IPS DF 4.7 (cell line): Measurements from ENCODE around the gene DGAT2.
"Not testable (repeated sequence)": the region's sequence is repeated elsewhere in the genome, so short reads cannot be mapped to it uniquely, and the experiment has no call there.

Experiments used
- DNase-seq: peaks from one replicate; pipeline ENCODE4 v3.0.0-alpha.2; 2013; ENCODE audit warnings: low spot score; ENCODE audit errors: extremely low read depth

Gene DGAT2

GRCh38 chr11:75768112-75768908 is at the start of gene DGAT2:
DGAT2 (plus strand) TSS chr11:75768778; CDS start chr11:75768992, 214 bp downstream.
- DNase-seq, result no peak

DNA sequence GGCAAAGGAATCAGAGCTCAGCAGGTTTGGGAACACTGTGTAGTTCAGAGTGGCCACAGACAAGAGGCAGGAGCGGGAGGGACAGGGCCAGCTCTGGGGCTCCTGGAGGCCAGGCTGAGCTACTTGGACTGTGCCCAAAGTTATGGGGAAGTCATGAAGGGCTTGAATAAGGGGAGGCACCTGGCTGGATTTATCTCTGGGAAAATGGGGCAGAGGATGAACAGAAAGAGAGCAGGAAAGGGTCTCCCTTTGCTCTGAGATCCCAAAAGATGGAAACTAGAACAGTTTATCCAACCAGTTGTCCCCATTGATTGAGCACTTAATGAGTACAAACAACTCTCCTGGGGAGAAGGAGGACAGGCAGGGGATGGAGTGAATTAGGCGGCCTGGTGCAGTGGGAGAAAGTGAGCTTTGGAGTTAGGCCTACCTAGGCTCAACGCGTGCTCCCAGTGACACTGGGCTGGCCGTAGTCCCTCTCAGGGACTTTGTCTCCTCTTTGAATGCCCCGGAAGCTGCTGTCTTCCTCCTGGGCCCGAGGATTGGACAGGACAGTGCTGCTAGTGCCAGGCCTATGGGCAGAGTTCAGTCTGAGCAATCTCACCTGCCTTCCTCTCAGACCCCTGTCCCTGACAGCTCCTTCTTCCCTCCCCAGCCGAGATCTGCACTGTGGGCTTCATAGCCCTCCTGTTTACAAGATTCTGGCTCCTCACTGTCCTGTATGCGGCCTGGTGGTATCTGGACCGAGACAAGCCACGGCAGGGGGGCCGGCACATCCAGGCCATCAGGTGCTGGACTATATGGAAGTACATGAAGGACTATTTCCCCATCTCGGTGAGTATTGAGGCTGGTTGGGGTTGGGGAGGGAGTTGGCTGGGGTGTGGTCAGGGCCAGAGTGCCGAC is 49.0 kb upstream of the DGAT2 start:
- no peak for DNase-seq

- no peak for DNase-seq
Observed at GRCh38 chr11:75720639-75721038, 47.9 kb upstream of the DGAT2 start.

GRCh38 chr11:75721852-75722668 is 46.5 kb upstream of the DGAT2 start:
- DNase-seq, result no peak

- no peak for DNase-seq
Observed at GRCh38 chr11:75722669-75723042, 45.9 kb upstream of the DGAT2 start.

DNA sequence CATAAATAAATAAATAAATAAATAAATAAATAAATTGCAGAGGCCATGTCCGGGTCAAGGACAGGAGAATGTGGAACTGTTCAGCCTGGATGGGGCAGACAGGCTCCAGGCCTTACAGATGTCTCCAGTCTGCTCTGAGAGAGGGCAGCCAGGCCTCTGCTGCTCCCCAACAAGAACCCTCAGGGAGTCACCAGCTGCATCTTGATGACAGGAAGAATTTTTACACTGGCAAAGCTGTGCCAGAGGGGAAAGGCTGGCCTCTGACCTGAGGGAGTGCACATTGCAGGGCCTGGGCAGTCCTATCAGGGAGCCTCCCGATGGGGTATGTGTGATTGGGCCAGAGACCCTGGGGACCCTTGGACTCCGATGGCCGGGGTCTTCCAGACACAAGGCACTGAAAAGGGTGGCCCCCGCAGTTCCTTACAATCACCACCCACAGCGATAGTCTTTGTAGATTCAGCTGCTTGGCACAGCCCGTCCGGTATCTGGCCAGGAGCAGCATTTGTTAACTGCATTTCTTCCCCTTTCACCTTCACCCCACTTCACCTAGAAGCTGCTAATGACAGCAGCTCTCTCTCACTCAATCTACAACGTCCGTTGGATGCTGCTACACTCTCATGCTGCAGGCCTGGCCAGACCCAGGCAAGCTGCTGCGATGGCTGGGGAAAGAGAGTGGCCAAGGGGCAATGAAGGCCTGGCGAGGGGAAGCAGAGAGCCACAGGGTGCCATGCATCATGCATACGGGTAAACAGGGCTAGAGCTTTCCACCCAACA is 42.8 kb upstream of the DGAT2 start:
- DNase-seq, result no peak

GRCh38 chr11:75728992-75729391 is 39.6 kb upstream of the DGAT2 start:
- no peak for DNase-seq

GRCh38 chr11:75731095-75731494 is 37.5 kb upstream of the DGAT2 start:
- no peak for DNase-seq

GRCh38 chr11:75733071-75733430 is 35.5 kb upstream of the DGAT2 start:
- DNase-seq, result no peak

GRCh38 chr11:75733431-75734107 is 35.0 kb upstream of the DGAT2 start:
- DNase-seq, result no peak

GRCh38 chr11:75734491-75735180 is 33.9 kb upstream of the DGAT2 start:
- no peak for DNase-seq

- no peak for DNase-seq
Observed at GRCh38 chr11:75735181-75735845, 33.3 kb upstream of the DGAT2 start.

GRCh38 chr11:75737314-75737713 is 31.3 kb upstream of the DGAT2 start:
- DNase-seq, result no peak

DNA sequence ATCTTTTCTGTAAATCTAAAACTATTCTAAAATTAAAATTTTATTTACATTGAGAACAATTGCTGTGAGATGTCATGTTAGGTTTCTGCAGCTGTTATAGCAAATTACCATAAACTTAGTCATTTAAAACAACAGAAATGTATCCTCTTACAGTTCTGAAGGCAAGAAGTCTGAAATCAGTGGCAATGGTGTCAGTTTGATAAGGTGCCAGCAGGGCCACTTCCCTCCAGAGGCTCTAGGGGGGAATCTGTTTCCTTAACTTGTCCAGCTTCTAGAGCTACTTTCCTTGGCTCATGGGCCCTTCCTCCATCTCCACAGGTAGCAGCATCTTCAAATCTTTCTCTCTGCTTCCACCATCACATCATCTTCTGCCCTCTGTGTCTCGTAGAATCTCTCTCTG is 27.9 kb upstream of the DGAT2 start:
- no peak for DNase-seq

GRCh38 chr11:75743159-75743558 is 25.4 kb upstream of the DGAT2 start:
- not testable (repeated sequence) for DNase-seq

DNA sequence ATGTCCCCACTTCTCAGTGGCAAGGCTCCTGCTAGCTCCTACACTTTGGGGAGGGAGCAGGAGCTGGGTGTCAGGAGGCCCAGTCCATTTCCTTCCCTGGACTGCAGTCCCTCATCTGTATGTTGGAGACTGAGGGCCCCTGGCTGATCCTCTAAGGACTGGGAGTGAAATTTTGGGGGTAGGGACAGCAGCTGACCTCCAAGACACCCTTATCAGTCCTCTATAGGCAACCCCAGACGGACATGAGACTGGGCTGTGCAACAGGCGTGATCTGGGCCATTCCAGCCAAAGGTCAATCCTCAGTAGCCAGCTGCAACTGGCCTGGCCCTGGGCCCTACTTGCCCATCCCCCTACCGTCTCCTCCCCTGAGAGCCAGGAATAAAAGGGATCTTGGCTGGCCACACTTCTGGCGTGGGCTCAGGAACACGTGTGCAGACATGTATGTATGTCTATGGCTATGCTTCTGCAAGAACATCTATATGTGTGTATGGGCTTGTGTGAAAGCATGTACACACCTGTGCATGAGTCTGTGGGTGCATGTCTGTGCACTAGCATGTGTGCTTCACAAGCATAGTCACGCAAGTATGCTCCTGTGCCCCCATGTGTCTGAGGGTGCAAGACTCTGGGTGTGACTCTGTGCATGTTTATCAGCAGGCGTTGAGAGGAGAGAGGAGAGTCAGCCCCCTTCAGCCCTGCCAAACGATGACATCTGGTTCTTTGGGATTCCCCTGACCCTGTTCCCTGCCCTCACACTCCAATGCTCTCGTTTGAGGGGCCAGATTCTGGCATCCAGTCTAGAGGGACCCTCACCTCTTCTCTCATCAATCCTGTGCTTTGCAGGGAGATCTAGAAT is 24.6 kb upstream of the DGAT2 start:
- no peak for DNase-seq

DNA sequence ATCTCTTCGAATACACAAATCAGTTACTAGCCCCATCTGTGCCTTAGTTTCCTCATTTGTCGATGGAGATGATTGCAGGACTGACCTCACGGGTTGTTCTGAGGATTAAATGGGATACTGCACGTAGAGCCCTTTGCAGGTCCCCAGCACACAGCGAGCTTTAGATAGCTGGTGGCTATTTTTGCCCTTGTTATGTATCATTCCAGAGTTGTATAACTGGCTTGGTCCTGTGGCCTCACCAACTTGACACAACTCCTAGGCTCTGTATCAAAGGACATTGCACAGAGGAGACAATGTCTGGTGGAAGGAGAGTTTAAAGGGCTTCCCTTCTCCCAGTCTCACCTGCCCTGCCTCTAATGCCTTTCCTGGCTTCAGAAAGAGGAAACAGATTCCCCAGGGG is 22.8 kb upstream of the DGAT2 start:
- no peak for DNase-seq

- DNase-seq, result not testable (repeated sequence)
Observed at GRCh38 chr11:75748729-75749273, 19.8 kb upstream of the DGAT2 start.
